ENCODE data around the gene SMIM41.

DNA sequence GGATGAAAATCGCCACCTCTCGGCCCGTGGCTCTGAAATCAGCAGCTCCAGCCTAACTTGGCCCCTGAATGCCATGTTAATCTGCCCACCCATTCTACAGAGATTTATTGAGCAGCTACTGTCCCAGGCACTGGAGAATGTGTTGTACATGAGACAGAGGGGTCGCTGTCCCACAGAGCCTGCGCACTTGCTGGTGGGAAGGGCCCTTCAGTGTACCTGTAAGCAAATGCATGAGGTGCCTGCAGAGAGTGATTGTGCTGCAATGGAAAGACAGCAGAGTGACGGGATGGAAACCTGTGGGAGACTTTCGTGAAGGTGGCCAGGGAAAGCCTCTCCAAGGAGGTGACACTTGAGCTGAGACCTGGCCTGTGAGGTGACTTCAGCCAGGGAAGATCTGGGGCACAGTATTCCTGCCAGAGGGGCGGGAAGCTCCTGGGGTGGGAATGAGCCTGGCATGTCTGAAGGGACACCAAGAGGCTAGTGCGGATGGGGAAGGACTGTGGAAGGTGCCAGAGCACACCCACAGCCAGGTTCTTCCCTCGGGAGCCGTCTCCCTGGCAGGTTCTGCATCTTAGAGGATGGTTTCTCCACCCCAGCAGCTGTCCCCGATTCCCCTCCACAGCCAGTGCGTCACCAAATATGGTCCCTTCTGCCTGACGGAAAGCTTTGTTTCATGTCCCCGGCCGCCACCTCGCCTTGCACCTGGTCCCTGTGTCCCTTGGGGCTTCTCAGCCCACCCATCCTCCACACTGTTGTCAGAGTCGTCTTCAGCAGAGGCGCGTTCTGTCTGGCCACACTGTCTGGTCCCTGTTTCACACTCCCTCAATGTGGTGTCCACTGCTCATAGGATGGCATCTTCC is 8.7 kb downstream of the SMIM41 start:
- TF ChIP-seq, protein P1, sequence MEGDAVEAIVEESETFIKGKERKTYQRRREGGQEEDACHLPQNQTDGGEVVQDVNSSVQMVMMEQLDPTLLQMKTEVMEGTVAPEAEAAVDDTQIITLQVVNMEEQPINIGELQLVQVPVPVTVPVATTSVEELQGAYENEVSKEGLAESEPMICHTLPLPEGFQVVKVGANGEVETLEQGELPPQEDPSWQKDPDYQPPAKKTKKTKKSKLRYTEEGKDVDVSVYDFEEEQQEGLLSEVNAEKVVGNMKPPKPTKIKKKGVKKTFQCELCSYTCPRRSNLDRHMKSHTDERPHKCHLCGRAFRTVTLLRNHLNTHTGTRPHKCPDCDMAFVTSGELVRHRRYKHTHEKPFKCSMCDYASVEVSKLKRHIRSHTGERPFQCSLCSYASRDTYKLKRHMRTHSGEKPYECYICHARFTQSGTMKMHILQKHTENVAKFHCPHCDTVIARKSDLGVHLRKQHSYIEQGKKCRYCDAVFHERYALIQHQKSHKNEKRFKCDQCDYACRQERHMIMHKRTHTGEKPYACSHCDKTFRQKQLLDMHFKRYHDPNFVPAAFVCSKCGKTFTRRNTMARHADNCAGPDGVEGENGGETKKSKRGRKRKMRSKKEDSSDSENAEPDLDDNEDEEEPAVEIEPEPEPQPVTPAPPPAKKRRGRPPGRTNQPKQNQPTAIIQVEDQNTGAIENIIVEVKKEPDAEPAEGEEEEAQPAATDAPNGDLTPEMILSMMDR (conservative IDR thresholded peaks at IDR 0.05; ENCODE audit: low read depth, low read length) = no peak
- no peak for TF ChIP-seq EZH2phosphoT487 (IDR thresholded peaks at IDR 0.05; ENCODE audit: borderline replicate concordance, low read length)

Measured in PC-3 (cell line).